ENCODE measurements around the gene ZNF554.
"Not testable (repeated sequence)": the region's sequence is repeated elsewhere in the genome, so short reads cannot be mapped to it uniquely, and the experiment has no call there.

Gene ZNF554

DNA sequence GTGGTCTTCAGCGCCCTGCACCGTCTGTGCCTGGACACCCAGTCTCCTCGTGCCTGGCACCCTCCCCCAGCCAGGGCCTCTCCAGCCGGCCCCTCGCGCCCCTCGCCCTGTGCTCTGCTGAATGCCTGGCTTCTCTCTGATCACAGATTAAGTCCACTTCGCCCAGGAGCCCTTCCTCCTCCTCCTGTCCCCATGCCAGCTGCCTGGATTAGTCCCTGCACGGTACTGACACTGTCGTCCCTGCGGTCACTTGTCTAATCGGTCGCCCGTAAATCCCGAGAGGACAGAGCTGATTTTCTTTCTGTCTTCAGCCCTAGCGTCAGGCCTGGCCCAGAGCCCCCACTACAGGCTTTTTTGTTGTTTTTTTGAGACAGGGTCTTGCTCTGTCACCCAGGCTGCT lies 27.8 kb upstream of the ZNF554 start:
- H3K4me3 ChIP-seq (ENCODE audit: low read depth, low read length) = no peak overlapping the region
- TF ChIP-seq, protein P1, sequence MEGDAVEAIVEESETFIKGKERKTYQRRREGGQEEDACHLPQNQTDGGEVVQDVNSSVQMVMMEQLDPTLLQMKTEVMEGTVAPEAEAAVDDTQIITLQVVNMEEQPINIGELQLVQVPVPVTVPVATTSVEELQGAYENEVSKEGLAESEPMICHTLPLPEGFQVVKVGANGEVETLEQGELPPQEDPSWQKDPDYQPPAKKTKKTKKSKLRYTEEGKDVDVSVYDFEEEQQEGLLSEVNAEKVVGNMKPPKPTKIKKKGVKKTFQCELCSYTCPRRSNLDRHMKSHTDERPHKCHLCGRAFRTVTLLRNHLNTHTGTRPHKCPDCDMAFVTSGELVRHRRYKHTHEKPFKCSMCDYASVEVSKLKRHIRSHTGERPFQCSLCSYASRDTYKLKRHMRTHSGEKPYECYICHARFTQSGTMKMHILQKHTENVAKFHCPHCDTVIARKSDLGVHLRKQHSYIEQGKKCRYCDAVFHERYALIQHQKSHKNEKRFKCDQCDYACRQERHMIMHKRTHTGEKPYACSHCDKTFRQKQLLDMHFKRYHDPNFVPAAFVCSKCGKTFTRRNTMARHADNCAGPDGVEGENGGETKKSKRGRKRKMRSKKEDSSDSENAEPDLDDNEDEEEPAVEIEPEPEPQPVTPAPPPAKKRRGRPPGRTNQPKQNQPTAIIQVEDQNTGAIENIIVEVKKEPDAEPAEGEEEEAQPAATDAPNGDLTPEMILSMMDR (IDR thresholded peaks at IDR 0.05; ENCODE audit: borderline replicate concordance, insufficient read depth, low read depth, low read length) = no peak

DNA sequence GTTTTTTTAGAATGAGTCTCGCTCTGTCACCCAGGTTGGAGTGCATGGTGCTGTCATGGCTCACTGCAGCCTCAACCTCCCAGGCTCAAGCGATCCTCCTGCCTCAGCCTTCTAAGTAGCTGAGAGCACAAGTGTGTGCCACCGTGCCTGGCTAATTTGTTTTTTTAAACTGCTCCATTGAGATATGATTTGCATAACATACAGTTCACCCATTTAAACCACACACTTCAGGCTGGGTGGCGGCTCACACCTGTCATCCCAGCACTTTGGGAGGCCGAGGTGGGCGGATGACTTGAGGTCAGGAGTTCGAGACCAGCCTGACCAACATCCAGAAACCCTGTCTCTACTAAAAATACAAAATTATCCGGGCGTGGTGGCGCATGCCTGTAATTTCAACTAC lies 27.0 kb upstream of the ZNF554 start:
- H3K4me3 ChIP-seq (ENCODE audit: low read depth, low read length) = not testable (repeated sequence)

DNA sequence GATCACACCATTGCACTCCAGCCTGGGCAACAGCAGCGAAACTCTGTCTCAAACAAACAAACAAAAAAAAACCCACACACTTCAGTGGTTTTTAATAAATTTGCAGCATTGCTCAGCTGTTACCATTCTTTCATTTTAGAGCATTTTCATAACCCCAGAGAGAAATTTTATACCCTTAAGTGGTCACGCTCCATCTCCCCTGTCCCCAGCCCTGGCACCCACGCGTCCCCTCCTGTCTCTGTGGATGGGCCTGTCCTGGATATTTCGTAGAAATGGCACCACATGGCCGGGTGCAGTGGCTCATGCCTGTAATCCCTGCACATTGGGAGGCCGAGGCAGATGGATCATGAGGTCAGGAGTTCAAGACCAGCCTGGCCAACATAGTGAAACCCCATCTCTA lies 26.5 kb upstream of the ZNF554 start:
- H3K4me3 ChIP-seq (ENCODE audit: low read depth, low read length) = no peak overlapping the region
- TF ChIP-seq, protein P1 (IDR thresholded peaks at IDR 0.05; ENCODE audit: borderline replicate concordance, insufficient read depth, low read depth, low read length) = no peak

DNA sequence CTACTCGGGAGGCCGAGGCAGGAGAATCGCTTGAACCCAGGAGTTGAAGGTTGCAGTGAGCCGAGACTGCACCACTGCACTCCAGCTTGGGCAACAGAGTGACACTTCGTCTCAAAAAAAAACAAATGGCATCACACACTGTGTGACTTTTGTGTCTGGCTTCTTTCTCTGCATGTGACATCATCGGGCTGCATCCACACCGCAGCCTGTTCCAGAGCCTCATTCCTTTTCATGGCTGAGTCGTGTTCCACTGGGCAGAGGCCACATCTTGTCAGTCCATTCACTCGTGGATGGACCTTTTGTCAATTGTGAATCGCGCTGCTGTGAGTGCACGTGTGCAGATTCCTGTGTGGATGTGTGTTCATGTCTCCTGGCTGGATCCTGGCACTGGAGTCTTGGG lies 26.1 kb upstream of the ZNF554 start:
- TF ChIP-seq, protein P1 (IDR thresholded peaks at IDR 0.05; ENCODE audit: borderline replicate concordance, insufficient read depth, low read depth, low read length) = no peak
- no peak overlapping the region for H3K4me3 ChIP-seq (ENCODE audit: low read depth, low read length)

DNA sequence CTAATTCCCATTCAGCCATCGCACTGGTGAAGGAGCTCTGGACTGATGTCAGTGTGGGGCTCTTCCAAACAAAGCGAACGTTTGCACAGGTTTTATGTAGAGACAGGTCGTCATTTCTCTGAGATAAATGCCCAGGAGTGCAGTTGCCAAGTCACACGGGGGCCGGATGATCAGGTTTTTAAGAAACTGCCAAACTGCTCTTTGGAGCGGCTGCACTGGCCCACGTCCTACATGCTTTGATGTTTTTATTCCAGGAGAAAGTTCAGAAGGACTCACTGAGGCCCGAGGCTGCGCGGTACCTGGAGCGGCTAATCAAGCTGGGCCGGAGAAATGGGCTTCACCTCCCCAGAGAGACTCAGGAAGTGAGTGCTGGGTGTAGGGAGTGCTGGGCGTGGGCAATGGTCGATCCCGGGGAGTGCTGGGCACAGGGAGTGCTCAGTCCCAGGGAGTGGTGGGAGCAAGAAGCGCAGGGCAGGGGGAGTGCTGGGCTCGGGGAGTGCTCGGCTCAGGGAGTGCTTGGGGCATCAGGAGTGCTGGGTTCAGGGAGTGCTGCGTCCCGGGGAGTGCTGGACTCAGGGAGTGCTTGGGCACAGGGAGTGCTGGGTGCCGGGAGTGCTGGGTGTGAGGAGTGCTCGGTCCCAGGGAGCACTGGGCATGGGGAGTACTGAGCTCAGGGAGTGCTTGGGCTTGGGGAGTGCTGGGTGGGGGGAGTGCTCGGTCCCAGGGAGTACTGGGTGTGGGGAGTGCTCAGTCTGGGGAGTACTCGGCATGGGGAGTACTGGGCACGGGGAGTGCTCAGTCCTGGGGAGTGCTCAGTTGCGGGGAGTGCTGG lies 23.6 kb upstream of the ZNF554 start:
- TF ChIP-seq, protein P1 (IDR thresholded peaks at IDR 0.05; ENCODE audit: borderline replicate concordance, insufficient read depth, low read depth, low read length) = no peak
- H3K4me3 ChIP-seq (ENCODE audit: low read depth, low read length) = no peak overlapping the region

DNA sequence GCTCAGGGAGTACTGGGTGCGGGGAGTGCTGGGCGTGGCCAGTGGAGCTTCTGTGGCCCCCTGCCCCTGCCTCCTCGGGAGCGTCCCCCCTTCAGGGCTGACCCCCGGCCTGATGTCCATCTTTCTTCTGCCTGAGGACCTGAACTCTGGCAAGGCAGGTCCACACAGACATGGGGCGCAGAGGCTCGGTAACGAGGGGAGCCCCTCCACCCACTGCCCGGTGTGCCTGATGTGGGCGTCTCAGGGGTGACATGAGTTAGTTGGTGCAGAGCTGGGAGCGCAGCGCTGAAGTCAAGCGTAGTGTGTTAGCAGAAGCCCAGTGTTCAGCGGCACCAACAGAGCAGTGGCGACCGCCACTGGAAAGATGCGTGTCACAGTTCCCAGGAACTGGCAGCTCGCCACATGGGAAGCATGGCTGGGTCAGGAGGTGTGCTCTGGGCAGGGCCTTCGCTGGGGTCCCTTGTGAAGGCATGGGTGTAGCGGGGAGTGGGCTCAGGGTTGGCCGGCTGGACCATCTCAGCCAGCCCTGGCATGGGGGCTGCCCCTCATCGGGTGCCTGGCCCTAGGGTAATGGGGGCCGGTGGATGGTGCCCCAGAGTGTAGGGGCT lies 22.9 kb upstream of the ZNF554 start:
- no peak overlapping the region for H3K4me3 ChIP-seq (ENCODE audit: low read depth, low read length)
- TF ChIP-seq, protein P1 (IDR thresholded peaks at IDR 0.05; ENCODE audit: borderline replicate concordance, insufficient read depth, low read depth, low read length) = no peak

DNA sequence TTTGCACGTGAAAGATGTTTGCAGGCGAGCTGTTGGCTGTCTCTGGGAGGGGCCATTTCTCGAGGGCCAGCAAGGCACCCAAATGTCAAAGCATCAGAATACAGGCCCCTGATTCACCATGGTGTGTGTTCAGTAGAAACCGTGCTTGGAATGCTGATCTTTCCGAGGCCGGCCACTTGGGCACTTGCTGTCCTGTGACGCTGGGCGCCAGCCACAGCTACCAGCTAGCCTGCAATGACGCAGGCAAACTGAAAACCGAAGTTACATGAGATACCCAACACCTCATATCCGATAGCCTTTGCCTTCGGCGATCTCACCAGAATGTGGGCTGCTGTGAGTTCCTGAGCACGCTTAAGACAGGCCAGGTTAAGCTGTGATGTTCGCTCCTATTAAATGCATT lies 22.4 kb upstream of the ZNF554 start:
- no peak overlapping the region for H3K4me3 ChIP-seq (ENCODE audit: low read depth, low read length)
- TF ChIP-seq, protein P1 (IDR thresholded peaks at IDR 0.05; ENCODE audit: borderline replicate concordance, insufficient read depth, low read depth, low read length) = no peak
